Measurements from ENCODE around the gene ALOX5. TPM values are rescaled to one million over a fixed set of nuclear protein-coding genes. Genes with fewer than 3 reads are reported as not detected.
"Not testable (repeated sequence)": the region's sequence is repeated elsewhere in the genome, so short reads cannot be mapped to it uniquely, and the experiment has no call there.

Gene ALOX5
- total RNA-seq, 1 donor from 2014 or later, result not detected

- Mint-ChIP-seq H3K4me1 (ENCODE audit: unreplicated experiment) (no peaks in the 10 kb centered on the region), H3K27ac (ENCODE audit: unreplicated experiment) (no peak overlapping the region), H3K4me3 (ENCODE audit: unreplicated experiment) (no peak overlapping the region), H3K36me3 (ENCODE audit: unreplicated experiment) (no peaks in the 10 kb centered on the region), H3K9me3 (ENCODE audit: unreplicated experiment) (no peaks in the 10 kb centered on the region), H3K27me3 (ENCODE audit: unreplicated experiment) (peaks cover 39% of the 10 kb centered on the region)
- TF ChIP-seq CTCF (IDR thresholded peaks at IDR 0.05), result no peak
- no peak for DNase-seq (ENCODE audit: extremely low spot score, unreplicated experiment)
These were observed 37.0 kb downstream of the ALOX5 start for GRCh38 chr10:45410807-45411606.

GRCh38 chr10:45411607-45411940, 37.6 kb downstream of the ALOX5 start:
- no peaks in the 10 kb centered on the region for H3K4me1 Mint-ChIP-seq (ENCODE audit: unreplicated experiment)
- DNase-seq (ENCODE audit: extremely low spot score, unreplicated experiment), result no peak
- peaks cover 35% of the 10 kb centered on the region for H3K27me3 Mint-ChIP-seq (ENCODE audit: unreplicated experiment)
- no peak overlapping the region for H3K4me3 Mint-ChIP-seq (ENCODE audit: unreplicated experiment)
- no peak for TF ChIP-seq CTCF (IDR thresholded peaks at IDR 0.05)
- H3K27ac Mint-ChIP-seq (ENCODE audit: unreplicated experiment), result no peak overlapping the region
- no peaks in the 10 kb centered on the region for H3K36me3 Mint-ChIP-seq (ENCODE audit: unreplicated experiment)
- no peaks in the 10 kb centered on the region for H3K9me3 Mint-ChIP-seq (ENCODE audit: unreplicated experiment)

DNA sequence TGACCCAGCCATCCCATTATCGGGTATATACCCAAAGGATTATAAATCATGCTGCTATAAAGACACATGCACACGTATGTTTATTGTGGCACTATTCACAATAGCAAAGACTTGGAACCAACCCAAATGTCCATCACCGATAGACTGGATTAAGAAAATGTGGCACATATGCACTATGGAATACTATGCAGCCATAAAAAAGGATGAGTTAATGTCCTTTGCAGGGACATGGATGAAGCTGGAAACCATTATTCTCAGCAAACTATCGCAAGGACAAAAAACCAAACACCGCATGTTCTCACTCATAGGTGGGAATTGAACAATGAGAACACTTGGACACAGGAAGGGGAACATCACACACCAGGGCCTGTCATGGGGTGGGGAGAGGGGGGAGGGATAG, 41.0 kb downstream of the ALOX5 start:
- H3K4me1 Mint-ChIP-seq (ENCODE audit: unreplicated experiment), result peaks cover 12% of the 10 kb centered on the region

DNA sequence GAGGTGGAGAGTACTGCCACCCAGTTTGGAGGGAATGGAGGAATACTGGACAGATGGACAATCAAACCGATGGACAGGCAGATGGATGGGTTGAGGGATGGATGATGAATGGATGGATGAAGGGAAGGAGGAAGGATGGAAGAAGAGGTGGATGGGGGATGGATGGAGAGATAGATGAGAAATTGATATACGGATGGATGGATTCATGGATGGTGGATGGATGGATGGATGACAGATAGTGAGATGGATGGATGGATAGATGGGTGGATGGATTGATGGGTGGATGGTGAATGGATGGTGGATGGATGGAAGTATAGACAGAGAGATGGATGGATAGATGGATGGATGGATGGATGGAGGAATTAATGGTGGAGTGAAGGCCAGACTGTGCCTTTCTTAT, 42.6 kb downstream of the ALOX5 start:
- Mint-ChIP-seq H3K9me3 (ENCODE audit: unreplicated experiment) (no peaks in the 10 kb centered on the region), H3K36me3 (ENCODE audit: unreplicated experiment) (no peaks in the 10 kb centered on the region), H3K4me1 (ENCODE audit: unreplicated experiment) (peaks cover 12% of the 10 kb centered on the region), H3K4me3 (ENCODE audit: unreplicated experiment) (no peak overlapping the region), H3K27me3 (ENCODE audit: unreplicated experiment) (no peaks in the 10 kb centered on the region), H3K27ac (ENCODE audit: unreplicated experiment) (no peak overlapping the region)
- DNase-seq (ENCODE audit: extremely low spot score, unreplicated experiment), result no peak
- TF ChIP-seq CTCF (IDR thresholded peaks at IDR 0.05), result no peak

More for the DNA sequence above, 41.0 kb downstream of the ALOX5 start:
- DNase-seq (ENCODE audit: extremely low spot score, unreplicated experiment); H3K27ac Mint-ChIP-seq (ENCODE audit: unreplicated experiment); H3K27me3 Mint-ChIP-seq (ENCODE audit: unreplicated experiment); H3K9me3 Mint-ChIP-seq (ENCODE audit: unreplicated experiment); H3K4me3 Mint-ChIP-seq (ENCODE audit: unreplicated experiment); H3K36me3 Mint-ChIP-seq (ENCODE audit: unreplicated experiment): not testable (repeated sequence)

- H3K9me3 Mint-ChIP-seq (ENCODE audit: unreplicated experiment), result no peaks in the 10 kb centered on the region
- H3K4me3 Mint-ChIP-seq (ENCODE audit: unreplicated experiment), result no peak overlapping the region
- peaks cover 12% of the 10 kb centered on the region for H3K4me1 Mint-ChIP-seq (ENCODE audit: unreplicated experiment)
- DNase-seq (ENCODE audit: extremely low spot score, unreplicated experiment), result no peak
- no peaks in the 10 kb centered on the region for H3K27me3 Mint-ChIP-seq (ENCODE audit: unreplicated experiment)
- TF ChIP-seq CTCF (IDR thresholded peaks at IDR 0.05), result no peak
- no peaks in the 10 kb centered on the region for H3K36me3 Mint-ChIP-seq (ENCODE audit: unreplicated experiment)
- no peak overlapping the region for H3K27ac Mint-ChIP-seq (ENCODE audit: unreplicated experiment)
These were observed 43.7 kb downstream of the ALOX5 start for GRCh38 chr10:45417746-45418145.

Data from osteocyte (in vitro differentiated cells).